ENCODE results near the gene ALOX5.

DNA sequence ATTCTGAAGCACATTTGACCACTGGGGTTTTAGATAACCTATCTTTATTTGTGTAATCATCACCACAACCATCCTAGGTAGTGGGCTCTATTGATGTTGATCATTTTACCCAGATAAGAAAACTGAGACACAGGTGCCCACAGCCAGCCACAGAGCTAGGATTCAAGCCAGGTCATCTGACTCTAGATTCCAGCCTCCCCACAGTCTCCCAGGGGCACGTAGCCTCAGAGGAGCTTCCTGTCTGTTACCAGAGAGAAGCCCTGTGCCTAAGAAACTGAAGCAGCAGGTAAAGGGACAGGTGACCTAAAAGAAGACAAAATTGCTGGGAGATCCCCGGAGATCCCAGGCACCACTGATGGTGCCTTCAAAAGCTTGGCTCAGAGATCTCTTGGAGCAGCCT is 55.8 kb downstream of the ALOX5 start:
- TF ChIP-seq, protein P1, sequence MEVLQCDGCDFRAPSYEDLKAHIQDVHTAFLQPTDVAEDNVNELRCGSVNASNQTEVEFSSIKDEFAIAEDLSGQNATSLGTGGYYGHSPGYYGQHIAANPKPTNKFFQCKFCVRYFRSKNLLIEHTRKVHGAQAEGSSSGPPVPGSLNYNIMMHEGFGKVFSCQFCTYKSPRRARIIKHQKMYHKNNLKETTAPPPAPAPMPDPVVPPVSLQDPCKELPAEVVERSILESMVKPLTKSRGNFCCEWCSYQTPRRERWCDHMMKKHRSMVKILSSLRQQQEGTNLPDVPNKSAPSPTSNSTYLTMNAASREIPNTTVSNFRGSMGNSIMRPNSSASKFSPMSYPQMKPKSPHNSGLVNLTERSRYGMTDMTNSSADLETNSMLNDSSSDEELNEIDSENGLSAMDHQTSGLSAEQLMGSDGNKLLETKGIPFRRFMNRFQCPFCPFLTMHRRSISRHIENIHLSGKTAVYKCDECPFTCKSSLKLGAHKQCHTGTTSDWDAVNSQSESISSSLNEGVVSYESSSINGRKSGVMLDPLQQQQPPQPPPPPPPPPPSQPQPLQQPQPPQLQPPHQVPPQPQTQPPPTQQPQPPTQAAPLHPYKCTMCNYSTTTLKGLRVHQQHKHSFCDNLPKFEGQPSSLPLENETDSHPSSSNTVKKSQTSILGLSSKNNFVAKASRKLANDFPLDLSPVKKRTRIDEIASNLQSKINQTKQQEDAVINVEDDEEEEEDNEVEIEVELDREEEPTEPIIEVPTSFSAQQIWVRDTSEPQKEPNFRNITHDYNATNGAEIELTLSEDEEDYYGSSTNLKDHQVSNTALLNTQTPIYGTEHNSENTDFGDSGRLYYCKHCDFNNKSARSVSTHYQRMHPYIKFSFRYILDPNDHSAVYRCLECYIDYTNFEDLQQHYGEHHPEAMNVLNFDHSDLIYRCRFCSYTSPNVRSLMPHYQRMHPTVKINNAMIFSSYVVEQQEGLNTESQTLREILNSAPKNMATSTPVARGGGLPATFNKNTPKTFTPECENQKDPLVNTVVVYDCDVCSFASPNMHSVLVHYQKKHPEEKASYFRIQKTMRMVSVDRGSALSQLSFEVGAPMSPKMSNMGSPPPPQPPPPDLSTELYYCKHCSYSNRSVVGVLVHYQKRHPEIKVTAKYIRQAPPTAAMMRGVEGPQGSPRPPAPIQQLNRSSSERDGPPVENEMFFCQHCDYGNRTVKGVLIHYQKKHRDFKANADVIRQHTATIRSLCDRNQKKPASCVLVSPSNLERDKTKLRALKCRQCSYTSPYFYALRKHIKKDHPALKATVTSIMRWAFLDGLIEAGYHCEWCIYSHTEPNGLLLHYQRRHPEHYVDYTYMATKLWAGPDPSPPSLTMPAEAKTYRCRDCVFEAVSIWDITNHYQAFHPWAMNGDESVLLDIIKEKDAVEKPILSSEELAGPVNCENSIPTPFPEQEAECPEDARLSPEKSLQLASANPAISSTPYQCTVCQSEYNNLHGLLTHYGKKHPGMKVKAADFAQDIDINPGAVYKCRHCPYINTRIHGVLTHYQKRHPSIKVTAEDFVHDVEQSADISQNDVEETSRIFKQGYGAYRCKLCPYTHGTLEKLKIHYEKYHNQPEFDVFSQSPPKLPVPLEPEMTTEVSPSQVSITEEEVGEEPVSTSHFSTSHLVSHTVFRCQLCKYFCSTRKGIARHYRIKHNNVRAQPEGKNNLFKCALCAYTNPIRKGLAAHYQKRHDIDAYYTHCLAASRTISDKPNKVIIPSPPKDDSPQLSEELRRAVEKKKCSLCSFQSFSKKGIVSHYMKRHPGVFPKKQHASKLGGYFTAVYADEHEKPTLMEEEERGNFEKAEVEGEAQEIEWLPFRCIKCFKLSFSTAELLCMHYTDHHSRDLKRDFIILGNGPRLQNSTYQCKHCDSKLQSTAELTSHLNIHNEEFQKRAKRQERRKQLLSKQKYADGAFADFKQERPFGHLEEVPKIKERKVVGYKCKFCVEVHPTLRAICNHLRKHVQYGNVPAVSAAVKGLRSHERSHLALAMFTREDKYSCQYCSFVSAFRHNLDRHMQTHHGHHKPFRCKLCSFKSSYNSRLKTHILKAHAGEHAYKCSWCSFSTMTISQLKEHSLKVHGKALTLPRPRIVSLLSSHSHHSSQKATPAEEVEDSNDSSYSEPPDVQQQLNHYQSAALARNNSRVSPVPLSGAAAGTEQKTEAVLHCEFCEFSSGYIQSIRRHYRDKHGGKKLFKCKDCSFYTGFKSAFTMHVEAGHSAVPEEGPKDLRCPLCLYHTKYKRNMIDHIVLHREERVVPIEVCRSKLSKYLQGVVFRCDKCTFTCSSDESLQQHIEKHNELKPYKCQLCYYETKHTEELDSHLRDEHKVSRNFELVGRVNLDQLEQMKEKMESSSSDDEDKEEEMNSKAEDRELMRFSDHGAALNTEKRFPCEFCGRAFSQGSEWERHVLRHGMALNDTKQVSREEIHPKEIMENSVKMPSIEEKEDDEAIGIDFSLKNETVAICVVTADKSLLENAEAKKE (CRISPR knock-in tag; IDR thresholded peaks at IDR 0.05): no peak
- no peak for TF ChIP-seq EZH2 (IDR thresholded peaks at IDR 0.05; ENCODE audit: low read depth, unreplicated experiment)
- TF ChIP-seq, protein P2, sequence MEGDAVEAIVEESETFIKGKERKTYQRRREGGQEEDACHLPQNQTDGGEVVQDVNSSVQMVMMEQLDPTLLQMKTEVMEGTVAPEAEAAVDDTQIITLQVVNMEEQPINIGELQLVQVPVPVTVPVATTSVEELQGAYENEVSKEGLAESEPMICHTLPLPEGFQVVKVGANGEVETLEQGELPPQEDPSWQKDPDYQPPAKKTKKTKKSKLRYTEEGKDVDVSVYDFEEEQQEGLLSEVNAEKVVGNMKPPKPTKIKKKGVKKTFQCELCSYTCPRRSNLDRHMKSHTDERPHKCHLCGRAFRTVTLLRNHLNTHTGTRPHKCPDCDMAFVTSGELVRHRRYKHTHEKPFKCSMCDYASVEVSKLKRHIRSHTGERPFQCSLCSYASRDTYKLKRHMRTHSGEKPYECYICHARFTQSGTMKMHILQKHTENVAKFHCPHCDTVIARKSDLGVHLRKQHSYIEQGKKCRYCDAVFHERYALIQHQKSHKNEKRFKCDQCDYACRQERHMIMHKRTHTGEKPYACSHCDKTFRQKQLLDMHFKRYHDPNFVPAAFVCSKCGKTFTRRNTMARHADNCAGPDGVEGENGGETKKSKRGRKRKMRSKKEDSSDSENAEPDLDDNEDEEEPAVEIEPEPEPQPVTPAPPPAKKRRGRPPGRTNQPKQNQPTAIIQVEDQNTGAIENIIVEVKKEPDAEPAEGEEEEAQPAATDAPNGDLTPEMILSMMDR (conservative IDR thresholded peaks at IDR 0.05; ENCODE audit: low read depth in 2 of 2): no peak
- TF ChIP-seq, protein P3, sequence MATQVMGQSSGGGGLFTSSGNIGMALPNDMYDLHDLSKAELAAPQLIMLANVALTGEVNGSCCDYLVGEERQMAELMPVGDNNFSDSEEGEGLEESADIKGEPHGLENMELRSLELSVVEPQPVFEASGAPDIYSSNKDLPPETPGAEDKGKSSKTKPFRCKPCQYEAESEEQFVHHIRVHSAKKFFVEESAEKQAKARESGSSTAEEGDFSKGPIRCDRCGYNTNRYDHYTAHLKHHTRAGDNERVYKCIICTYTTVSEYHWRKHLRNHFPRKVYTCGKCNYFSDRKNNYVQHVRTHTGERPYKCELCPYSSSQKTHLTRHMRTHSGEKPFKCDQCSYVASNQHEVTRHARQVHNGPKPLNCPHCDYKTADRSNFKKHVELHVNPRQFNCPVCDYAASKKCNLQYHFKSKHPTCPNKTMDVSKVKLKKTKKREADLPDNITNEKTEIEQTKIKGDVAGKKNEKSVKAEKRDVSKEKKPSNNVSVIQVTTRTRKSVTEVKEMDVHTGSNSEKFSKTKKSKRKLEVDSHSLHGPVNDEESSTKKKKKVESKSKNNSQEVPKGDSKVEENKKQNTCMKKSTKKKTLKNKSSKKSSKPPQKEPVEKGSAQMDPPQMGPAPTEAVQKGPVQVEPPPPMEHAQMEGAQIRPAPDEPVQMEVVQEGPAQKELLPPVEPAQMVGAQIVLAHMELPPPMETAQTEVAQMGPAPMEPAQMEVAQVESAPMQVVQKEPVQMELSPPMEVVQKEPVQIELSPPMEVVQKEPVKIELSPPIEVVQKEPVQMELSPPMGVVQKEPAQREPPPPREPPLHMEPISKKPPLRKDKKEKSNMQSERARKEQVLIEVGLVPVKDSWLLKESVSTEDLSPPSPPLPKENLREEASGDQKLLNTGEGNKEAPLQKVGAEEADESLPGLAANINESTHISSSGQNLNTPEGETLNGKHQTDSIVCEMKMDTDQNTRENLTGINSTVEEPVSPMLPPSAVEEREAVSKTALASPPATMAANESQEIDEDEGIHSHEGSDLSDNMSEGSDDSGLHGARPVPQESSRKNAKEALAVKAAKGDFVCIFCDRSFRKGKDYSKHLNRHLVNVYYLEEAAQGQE (IDR thresholded peaks at IDR 0.05; ENCODE audit: unreplicated experiment): no peak
- TF ChIP-seq EZH2phosphoT487 (IDR thresholded peaks at IDR 0.05; ENCODE audit: unreplicated experiment): no peak
- no peak for TF ChIP-seq POLR2AphosphoS5 (IDR thresholded peaks at IDR 0.05; ENCODE audit: low read depth)
- no peak for TF ChIP-seq ZNF331 (CRISPR knock-in tag; IDR thresholded peaks at IDR 0.05; ENCODE audit: low read depth)

Measured in GM23338 (cell line).